Smooth muscle cell (in vitro differentiated cells): ENCODE measurements around the gene SPEG. TPM values are rescaled to one million over a fixed set of nuclear protein-coding genes. Genes with fewer than 3 reads are reported as not detected.
A peak's percentile ranks its signal among the peaks of the same experiment; 100 is the strongest.

Source experiments
- DNase-seq: peaks from one replicate; lab custom pipeline; 2025; ENCODE audit not compliant: unreplicated experiment; lab: John Stamatoyannopoulos, UW
- H2AFZ ChIP-seq: fragments of 200-600 bp; sonication (generic); 2 replicates; pipeline ENCODE4 v1.6.0; 2016; ENCODE audit warnings: antibody characterized with exemption, low read depth, mild to moderate bottlenecking
- H3F3A ChIP-seq: fragments of 200-600 bp; sonication (generic); 2 replicates; pipeline ENCODE4 v1.6.0; 2017; ENCODE audit warnings: antibody characterized with exemption, low read depth
- H3K27ac ChIP-seq: fragments of 200-600 bp; sonication (generic); 2 replicates; pipeline ENCODE4 v1.5.1; 2016; ENCODE audit warnings: low read depth, mild to moderate bottlenecking
- H3K27me3 ChIP-seq: fragments of 200-600 bp; sonication (generic); 2 replicates; pipeline ENCODE4 v1.6.1; 2016; ENCODE audit warnings: low read depth, mild to moderate bottlenecking
- H3K36me3 ChIP-seq: fragments of 200-600 bp; sonication (generic); 2 replicates; pipeline ENCODE4 v1.5.1; 2016; ENCODE audit warnings: low read depth
- H3K4me1 ChIP-seq: fragments of 200-600 bp; sonication (generic); 2 replicates; pipeline ENCODE4 v1.5.1; 2016; ENCODE audit warnings: low read depth
- H3K4me2 ChIP-seq: fragments of 200-600 bp; sonication (generic); 2 replicates; pipeline ENCODE4 v1.6.0; 2016; ENCODE audit warnings: mild to moderate bottlenecking
- H3K4me3 ChIP-seq: fragments of 200-600 bp; sonication (generic); 2 replicates; pipeline ENCODE4 v1.5.1; 2016; ENCODE audit warnings: mild to moderate bottlenecking
- H3K79me2 ChIP-seq: fragments of 200-600 bp; sonication (generic); 2 replicates; pipeline ENCODE4 v1.6.0; 2016; ENCODE audit warnings: low read depth, mild to moderate bottlenecking
- H3K9ac ChIP-seq: fragments of 200-600 bp; sonication (generic); 2 replicates; pipeline ENCODE4 v1.6.0; 2016; ENCODE audit warnings: low read depth
- H3K9me3 ChIP-seq: fragments of 200-600 bp; sonication (generic); replicated peaks from 2 replicates; pipeline ENCODE4 v1.5.1; 2016; ENCODE audit warnings: low read depth
- H4K20me1 ChIP-seq: fragments of 200-600 bp; sonication (generic); 2 replicates; pipeline ENCODE4 v1.6.0; 2016; ENCODE audit warnings: low read depth
- CTCF ChIP-seq: fragments of 200-600 bp; sonication (generic); IDR thresholded peaks from 2 replicates; pipeline ENCODE4 v1.5.1; 2017; ENCODE audit warnings: borderline replicate concordance, mild to moderate bottlenecking, antibody characterized with exemption; ENCODE audit not compliant: insufficient read depth, poor library complexity, severe bottlenecking
- WGBS: methylation state at CpG from one replicate; pipeline ENCODE4 v1.1.7; 2016; ENCODE audit warnings: low lambda C conversion rate; 5-methylcytosine and 5-hydroxymethylcytosine counted together
- polyA plus RNA-seq: library from polyadenylated mRNA; unstranded; fragments of >200 nt; fragmentation: Nextera tagmentation; extraction: Ambion mirVana; gene quantifications from 2 replicates; pipeline ENCODE4 v1.2.1, GENCODE V29; 2016
- total RNA-seq: library from RNA; depleted of rRNA; stranded (reverse); fragments of >200 nt; gene quantifications from 2 replicates; pipeline ENCODE4 v1.2.3, GENCODE V29; 2014

The SPEG gene
- total and polyA plus RNA-seq, 2 experiments from 2014 or later: 14.9 to 37.8 TPM

DNA sequence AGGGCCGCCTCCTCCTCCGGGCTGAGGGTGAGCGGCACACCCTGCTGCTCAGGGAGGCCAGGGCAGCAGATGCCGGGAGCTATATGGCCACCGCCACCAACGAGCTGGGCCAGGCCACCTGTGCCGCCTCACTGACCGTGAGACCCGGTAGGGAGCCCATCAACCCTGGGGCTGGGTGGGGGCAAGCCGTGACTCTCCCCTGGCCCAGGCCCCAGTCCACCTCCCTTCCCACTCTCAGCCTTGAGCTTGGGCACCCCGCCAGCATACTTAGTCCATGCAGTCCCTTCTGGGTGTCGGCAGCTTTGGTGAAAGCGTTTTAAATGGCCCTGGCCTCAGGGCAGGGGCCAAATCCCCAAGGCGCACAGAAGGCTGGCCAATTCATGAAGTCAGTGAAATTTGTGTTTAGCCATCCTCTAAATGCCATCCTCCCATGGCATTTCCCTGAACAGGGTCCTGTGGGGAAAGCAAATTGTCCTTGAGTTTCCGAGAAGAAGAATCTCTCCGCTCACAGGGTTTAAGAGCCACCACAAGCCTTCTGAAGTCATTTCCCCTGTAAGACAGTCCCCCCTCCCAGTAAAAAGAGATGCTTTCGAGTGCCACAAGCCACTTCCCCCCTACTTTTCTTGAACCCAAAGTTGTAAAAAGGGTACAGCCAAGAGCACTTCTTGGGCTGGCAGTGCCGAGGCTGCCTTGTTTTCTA lies 17.2 kb downstream of the SPEG start:
- H3K9me3 ChIP-seq: no peaks in the 10 kb centered on the region
- peak overlapping the region; percentile 65 for H3K4me2 ChIP-seq
- peaks cover 16% of the 10 kb centered on the region for H3K4me1 ChIP-seq
- H3K27me3 ChIP-seq: no peaks in the 10 kb centered on the region
- H3K4me3 ChIP-seq: no peak overlapping the region
- peak overlapping the region; percentile 95 for H3K27ac ChIP-seq
- DNase-seq: no peak
- 69% methylated on average over 12 of the region's 18 CpGs for WGBS
- no peaks in the 10 kb centered on the region for H3K36me3 ChIP-seq
- H3F3A ChIP-seq: peaks cover 12% of the 10 kb centered on the region
- no peaks in the 10 kb centered on the region for H3K79me2 ChIP-seq
- no peak for TF ChIP-seq CTCF
- H3K9ac ChIP-seq: no peak overlapping the region
- no peaks in the 10 kb centered on the region for H4K20me1 ChIP-seq
- no peak overlapping the region for H2AFZ ChIP-seq

DNA sequence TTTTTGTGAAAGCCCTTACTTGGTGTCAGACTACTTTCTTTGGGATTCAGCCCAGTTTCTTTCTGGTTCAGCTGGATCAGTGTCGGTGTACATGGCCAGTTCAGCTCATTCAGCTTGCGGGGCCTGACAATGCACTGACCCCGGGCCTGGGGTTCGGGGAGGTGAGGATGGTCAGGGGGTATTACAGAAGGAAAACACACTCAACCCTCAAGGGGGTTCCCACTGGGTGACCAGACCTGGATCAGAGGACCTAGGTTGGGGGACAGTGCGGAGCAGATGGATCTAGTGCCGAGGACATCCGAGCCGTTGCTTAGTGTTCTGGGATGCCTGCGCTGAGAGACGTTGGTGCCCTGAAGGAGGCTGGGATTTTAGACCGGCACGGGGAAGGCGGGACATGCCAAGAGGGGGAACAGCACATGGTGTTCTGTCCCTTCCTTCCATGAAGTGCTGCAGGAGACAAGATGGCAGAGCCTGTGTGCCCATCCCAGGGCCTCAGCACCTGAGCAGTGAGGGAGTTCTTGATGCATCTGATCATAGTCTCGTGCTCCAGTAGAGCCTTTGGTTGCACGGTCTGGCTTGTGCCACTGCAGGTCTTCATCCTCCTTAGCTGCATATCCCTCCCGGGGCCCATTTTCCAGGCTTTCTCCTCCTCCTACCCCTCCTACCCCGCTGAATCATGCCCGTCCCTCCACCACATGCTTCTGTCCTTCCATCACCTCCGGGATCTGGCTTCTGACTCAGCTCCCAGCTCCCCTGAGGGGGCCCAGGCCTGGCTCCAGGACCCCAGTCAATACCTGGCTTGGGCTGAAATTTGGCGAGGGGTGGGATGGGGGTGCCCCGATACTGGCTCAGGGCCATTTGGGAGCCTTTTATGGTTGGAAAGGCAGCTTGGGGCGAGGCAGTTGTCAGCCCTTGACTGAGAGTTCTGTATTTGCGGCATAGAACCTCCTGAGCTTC lies 18.0 kb downstream of the SPEG start:
- Histone ChIP-seq H3K4me2 (peak overlapping the region; percentile 65), H3K79me2 (no peaks in the 10 kb centered on the region), H2AFZ (no peak overlapping the region), H3K9ac (peak overlapping the region; percentile 58), H3K27ac (peak overlapping the region; percentile 95), H3K4me1 (peaks cover 16% of the 10 kb centered on the region), H3K36me3 (no peaks in the 10 kb centered on the region), H3K27me3 (no peaks in the 10 kb centered on the region), H4K20me1 (no peaks in the 10 kb centered on the region), H3K4me3 (no peak overlapping the region), H3K9me3 (no peaks in the 10 kb centered on the region), H3F3A (peaks cover 12% of the 10 kb centered on the region)
- WGBS: 55% methylated on average over 23 of the region's 23 CpGs
- no peak for TF ChIP-seq CTCF
- peak; percentile 55 for DNase-seq

GRCh38 chr2:219453671-219454590 lies 19.3 kb downstream of the SPEG start:
- peak overlapping the region; percentile 65 for H3K4me2 ChIP-seq
- H3K79me2 ChIP-seq: no peaks in the 10 kb centered on the region
- TF ChIP-seq CTCF: no peak
- 74% methylated on average over 7 of the region's 10 CpGs for WGBS
- H3K36me3 ChIP-seq: no peaks in the 10 kb centered on the region
- H3F3A ChIP-seq: peaks cover 12% of the 10 kb centered on the region
- peak overlapping the region; percentile 58 for H3K9ac ChIP-seq
- no peaks in the 10 kb centered on the region for H4K20me1 ChIP-seq
- H2AFZ ChIP-seq: no peak overlapping the region
- H3K4me1 ChIP-seq: peaks cover 16% of the 10 kb centered on the region
- no peaks in the 10 kb centered on the region for H3K9me3 ChIP-seq
- H3K27me3 ChIP-seq: no peaks in the 10 kb centered on the region
- peak; percentile 34 for DNase-seq
- H3K27ac ChIP-seq: peak overlapping the region; percentile 95
- H3K4me3 ChIP-seq: no peak overlapping the region
